ENCODE measurements around the gene ZNF583.

The ZNF583 gene

DNA sequence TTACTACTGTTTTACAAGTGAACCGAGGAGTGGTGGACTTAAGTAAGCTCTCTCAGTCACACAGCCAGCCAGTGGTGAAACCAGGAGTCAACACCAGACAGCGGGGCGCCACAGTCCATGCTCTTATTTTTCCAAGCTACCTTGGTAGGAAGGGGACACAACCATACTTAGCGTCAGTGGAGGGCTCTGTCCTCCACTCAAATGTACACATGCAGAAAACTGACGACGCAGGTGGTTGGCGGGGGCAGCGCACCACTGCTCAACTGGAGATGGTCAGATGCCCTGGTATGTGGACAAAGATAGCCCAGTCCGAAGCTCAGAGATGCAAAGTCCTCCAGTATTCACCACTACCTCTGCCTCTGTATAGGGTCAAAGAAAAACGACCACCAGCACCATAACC is 72.0 kb downstream of the ZNF583 start (continued):
- TF ChIP-seq, protein P1, sequence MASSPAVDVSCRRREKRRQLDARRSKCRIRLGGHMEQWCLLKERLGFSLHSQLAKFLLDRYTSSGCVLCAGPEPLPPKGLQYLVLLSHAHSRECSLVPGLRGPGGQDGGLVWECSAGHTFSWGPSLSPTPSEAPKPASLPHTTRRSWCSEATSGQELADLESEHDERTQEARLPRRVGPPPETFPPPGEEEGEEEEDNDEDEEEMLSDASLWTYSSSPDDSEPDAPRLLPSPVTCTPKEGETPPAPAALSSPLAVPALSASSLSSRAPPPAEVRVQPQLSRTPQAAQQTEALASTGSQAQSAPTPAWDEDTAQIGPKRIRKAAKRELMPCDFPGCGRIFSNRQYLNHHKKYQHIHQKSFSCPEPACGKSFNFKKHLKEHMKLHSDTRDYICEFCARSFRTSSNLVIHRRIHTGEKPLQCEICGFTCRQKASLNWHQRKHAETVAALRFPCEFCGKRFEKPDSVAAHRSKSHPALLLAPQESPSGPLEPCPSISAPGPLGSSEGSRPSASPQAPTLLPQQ (tag by site-specific recombination; IDR thresholded peaks at IDR 0.05), result no peak

Measured in HEK293 (cell line).